ENCODE data around the gene ADPRHL1.

Gene ADPRHL1

GRCh38 chr13:113350938-113351335 lies 102.4 kb downstream of the ADPRHL1 start:
- Histone ChIP-seq H3K4me3 (no peak overlapping the region), H3K27ac (no peak overlapping the region)
- no peak for TF ChIP-seq CTCF (IDR thresholded peaks at IDR 0.05)
- no peak for DNase-seq (ENCODE audit: low spot score)

GRCh38 chr13:113350065-113350937 lies 103.0 kb downstream of the ADPRHL1 start:
- no peak for TF ChIP-seq CTCF (IDR thresholded peaks at IDR 0.05)
- H3K27ac ChIP-seq, result no peak overlapping the region
- no peak for DNase-seq (ENCODE audit: low spot score)
- H3K4me3 ChIP-seq, result no peak overlapping the region
